Measurements from ENCODE around the gene SCLY. TPM values are rescaled to one million over a fixed set of nuclear protein-coding genes. Genes with fewer than 3 reads are reported as not detected.
A peak's percentile ranks its signal among the peaks of the same experiment; 100 is the strongest.

SCLY gene
- total and polyA plus RNA-seq, 4 donors = 7.8 to 16.1 (median 12.1) TPM

DNA sequence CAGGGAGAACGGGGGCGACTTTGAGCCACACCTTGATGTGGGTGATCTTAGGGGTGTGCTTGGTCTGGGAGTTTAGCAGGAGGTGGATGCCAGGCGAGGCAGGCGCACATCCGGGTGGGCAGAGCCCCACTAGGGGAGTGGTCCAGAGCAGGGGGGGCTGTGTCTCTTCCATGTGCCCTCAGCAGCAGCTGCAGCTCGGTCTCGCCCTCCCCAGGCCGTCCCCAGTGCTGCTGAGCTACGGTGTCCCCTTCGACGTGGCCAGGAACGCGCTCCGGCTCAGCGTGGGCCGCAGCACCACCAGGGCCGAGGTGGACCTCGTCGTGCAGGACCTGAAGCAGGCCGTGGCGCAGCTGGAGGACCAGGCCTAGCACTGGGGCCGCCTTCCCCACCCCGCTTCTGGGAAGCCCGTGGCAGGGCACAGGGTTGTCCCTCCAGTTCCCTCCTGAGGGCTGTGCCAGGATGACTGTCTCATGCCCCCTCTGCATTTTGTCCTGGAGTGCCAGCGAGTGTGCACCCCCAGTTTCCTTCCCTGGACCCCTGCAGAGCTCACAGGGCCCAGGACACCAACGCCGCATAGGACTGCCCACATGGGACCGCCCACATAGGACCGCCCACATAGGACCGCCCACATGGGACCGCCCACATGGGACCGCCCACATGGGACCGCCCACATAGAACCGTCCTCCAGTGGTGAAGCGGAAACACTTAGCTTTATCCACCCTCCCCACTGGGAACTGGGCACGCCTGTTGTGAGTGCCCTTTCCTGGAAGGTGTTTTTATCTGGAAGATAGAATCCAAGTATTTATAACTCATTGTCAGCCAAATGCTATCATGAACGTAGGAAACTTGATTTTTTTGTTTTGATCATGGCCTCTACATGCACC is 37.4 kb downstream of the SCLY start:
- H3K9ac ChIP-seq (ENCODE audit: insufficient read depth in 1 of 2, low read length in 2 of 2) = no peak overlapping the region
- H3K4me3 ChIP-seq = no peak overlapping the region
- H3K4me1 ChIP-seq (ENCODE audit: control insufficient read depth in 5 of 5, insufficient read depth in 5 of 5, low read length in 5 of 5) = peaks cover 0 to 3% (median 0%) of the 10 kb centered on the region in 5 donors
- H3K27me3 ChIP-seq (ENCODE audit: control insufficient read depth in 3 of 3, insufficient read depth in 3 of 3, low read length in 2 of 3) = no peaks in the 10 kb centered on the region
- TF ChIP-seq CTCF (IDR thresholded peaks at IDR 0.05; ENCODE audit: control extremely low read depth, extremely low read depth) = no peak
- WGBS, 2 donors = 80 to 87% methylated on average over 37 of the region's 37 CpGs
- no peaks in the 10 kb centered on the region for H3K9me3 ChIP-seq (ENCODE audit: control insufficient read depth in 4 of 4, insufficient read depth in 3 of 4, low read length in 3 of 4)
- no peaks in the 10 kb centered on the region for H3K36me3 ChIP-seq (ENCODE audit: control insufficient read depth in 4 of 4, insufficient read depth in 4 of 4, low read length in 4 of 4)
- DNase-seq = no peak
- no peak overlapping the region for H3K27ac ChIP-seq (ENCODE audit: low read depth in 1 of 2, low read length in 1 of 2)
- ATAC-seq (ENCODE audit: insufficient read depth, low FRiP score) = peak; percentile 81

DNA sequence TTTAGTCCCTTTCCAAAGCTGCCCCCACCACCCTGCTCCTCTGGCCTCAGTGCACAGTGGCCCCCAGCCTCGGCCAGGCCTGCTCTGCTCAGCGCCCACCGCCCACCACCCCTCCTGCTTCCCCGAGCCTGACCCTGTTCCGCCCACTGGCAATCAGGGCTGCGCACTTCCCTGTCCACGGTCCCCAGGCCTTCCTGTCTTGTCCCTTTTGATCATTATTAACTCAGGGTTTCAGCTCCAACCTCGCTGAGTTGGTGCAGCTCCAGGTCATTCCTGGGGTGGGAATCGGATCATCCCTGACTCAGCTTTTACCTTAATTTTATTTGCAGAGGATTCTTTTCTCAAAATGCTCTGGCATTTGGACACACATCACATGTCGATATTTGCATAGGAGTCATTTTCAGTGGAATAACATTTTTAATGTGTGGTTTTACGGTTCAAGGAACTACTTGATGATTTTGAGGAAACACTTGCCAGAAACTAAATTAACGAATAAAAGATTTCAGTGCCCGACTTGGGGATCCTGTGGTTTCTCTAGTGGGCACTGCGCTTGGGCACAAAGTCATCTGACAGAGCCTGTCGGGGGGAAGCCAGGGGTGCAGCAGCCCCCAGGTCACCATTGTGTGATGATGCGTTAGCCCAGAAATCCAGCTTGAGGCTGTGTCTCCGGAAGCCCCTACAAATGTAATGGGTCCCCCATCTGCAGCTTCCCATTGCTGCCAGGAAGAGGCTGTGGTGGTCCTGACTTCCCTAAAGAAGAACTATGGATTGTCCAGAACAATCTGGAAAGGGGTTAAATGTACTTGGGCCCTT is 38.3 kb downstream of the SCLY start:
- Histone ChIP-seq H3K9me3 (ENCODE audit: control insufficient read depth in 4 of 4, insufficient read depth in 3 of 4, low read length in 3 of 4) (no peaks in the 10 kb centered on the region), H3K9ac (ENCODE audit: insufficient read depth in 1 of 2, low read length in 2 of 2) (no peak overlapping the region), H3K36me3 (ENCODE audit: control insufficient read depth in 4 of 4, insufficient read depth in 4 of 4, low read length in 4 of 4) (no peaks in the 10 kb centered on the region), H3K27me3 (ENCODE audit: control insufficient read depth in 3 of 3, insufficient read depth in 3 of 3, low read length in 2 of 3) (no peaks in the 10 kb centered on the region), H3K27ac (ENCODE audit: low read depth in 1 of 2, low read length in 1 of 2) (no peak overlapping the region), H3K4me1 (ENCODE audit: control insufficient read depth in 5 of 5, insufficient read depth in 5 of 5, low read length in 5 of 5) (peaks cover 0 to 3% (median 0%) of the 10 kb centered on the region in 5 donors), H3K4me3 (no peak overlapping the region)
- no peak for ATAC-seq (ENCODE audit: insufficient read depth, low FRiP score)
- DNase-seq = no peak
- 46 to 63% methylated on average over 17 of the region's 17 CpGs for WGBS, 2 donors
- TF ChIP-seq CTCF (IDR thresholded peaks at IDR 0.05; ENCODE audit: control extremely low read depth, extremely low read depth) = no peak

DNA sequence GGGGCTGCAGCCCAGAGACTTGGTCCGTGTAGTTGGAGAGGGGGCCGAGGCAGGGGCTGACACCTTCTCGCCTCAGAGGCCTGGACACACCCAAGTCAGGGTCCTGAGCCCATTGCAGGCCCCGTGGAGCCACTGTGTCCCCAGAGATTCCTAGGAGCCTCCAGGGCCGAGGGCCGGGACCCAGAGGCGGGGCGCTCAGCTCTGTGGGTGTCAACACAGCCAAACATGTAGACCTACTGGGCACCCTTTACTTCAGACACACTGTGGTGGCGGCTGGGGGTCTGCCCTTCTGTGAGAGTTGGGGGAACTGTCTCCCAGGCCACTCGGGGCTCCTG is 38.9 kb downstream of the SCLY start:
- WGBS, 2 donors = 90 to 93% methylated on average over 10 of the region's 10 CpGs
- no peak for ATAC-seq (ENCODE audit: insufficient read depth, low FRiP score)
- H3K9ac ChIP-seq (ENCODE audit: insufficient read depth in 1 of 2, low read length in 2 of 2) = no peak overlapping the region
- H3K4me3 ChIP-seq = no peak overlapping the region
- no peaks in the 10 kb centered on the region for H3K27me3 ChIP-seq (ENCODE audit: control insufficient read depth in 3 of 3, insufficient read depth in 3 of 3, low read length in 2 of 3)
- TF ChIP-seq CTCF (IDR thresholded peaks at IDR 0.05; ENCODE audit: control extremely low read depth, extremely low read depth) = no peak
- no peaks in the 10 kb centered on the region for H3K9me3 ChIP-seq (ENCODE audit: control insufficient read depth in 4 of 4, insufficient read depth in 3 of 4, low read length in 3 of 4)
- no peak for DNase-seq
- no peak overlapping the region for H3K27ac ChIP-seq (ENCODE audit: low read depth in 1 of 2, low read length in 1 of 2)
- H3K4me1 ChIP-seq (ENCODE audit: control insufficient read depth in 5 of 5, insufficient read depth in 5 of 5, low read length in 5 of 5) = peaks cover 0 to 3% (median 0%) of the 10 kb centered on the region in 5 donors
- no peaks in the 10 kb centered on the region for H3K36me3 ChIP-seq (ENCODE audit: control insufficient read depth in 4 of 4, insufficient read depth in 4 of 4, low read length in 4 of 4)
